Left cardiac atrium (tissue), 4 donors: ENCODE data around the gene CHTOP. TPM values are rescaled to one million over a fixed set of nuclear protein-coding genes. Genes with fewer than 3 reads are reported as not detected.
A peak's percentile ranks its signal among the peaks of the same experiment; 100 is the strongest.
"Not testable (repeated sequence)": the region's sequence is repeated elsewhere in the genome, so short reads cannot be mapped to it uniquely, and the experiment has no call there.

ENCODE experiments used
- ATAC-seq, 2 donors: fragments of 200-7000 bp; cut with Tn5 transposase; one replicate each; pipeline ENCODE4 v1.9.1; 2020; ENCODE audit warnings: mild to moderate bottlenecking in 2 of 2, moderate library complexity in 2 of 2
- DNase-seq: peaks from one replicate; pipeline ENCODE4 v3.0.0-alpha.2; 2020
- intact Hi-C, 2 donors: fragments of 100-400 bp; cut with DNase I; formaldehyde crosslinking; loops; one replicate each; pipeline versions ENCODE4 v1.14.1 to v1.15.1; 2022 to 2023
- total RNA-seq, 2 donors: library from RNA; stranded (reverse); fragmentation: NEBNext Ultra II Directional; extraction: Animal tissue kit (Norgen Biotek cat#: 25700); gene quantifications; one replicate each; pipeline ENCODE4 v1.2.1, GENCODE V29; 2021
- donor health status: DM: no; HTN: yes; CAD: no.
- donor health status: DM: no; HTN: yes; CAD: no; lungs with severe emphysema.
- donor health status: DM: yes; HTN: yes; CAD: no.
- donor health status: Dilated cardiomyopathy.

CHTOP gene
- total RNA-seq, 2 donors from 2014 or later = 60.1 to 61.9 TPM

- ATAC-seq = peak in 1 of 2 donors; percentile 2
- no peak for DNase-seq
- intact Hi-C loops = no loop called here
Observed at GRCh38 chr1:153649137-153649862, 15.4 kb downstream of the CHTOP start.

GRCh38 chr1:153649863-153650235, 16.0 kb downstream of the CHTOP start:
- DNase-seq (no peak), ATAC-seq (peak; percentile 58 to 75)
- intact Hi-C loops = no loop called here

GRCh38 chr1:153651771-153652170, 17.9 kb downstream of the CHTOP start:
- ATAC-seq (no peak), DNase-seq (no peak)
- intact Hi-C loops = no loop called here

GRCh38 chr1:153652805-153653500, 19.1 kb downstream of the CHTOP start:
- intact Hi-C loops = no loop called here
- no peak for DNase-seq
- peak in 1 of 2 donors; percentile 36 for ATAC-seq

GRCh38 chr1:153655333-153655732, 21.5 kb downstream of the CHTOP start:
- DNase-seq = no peak
- intact Hi-C loops = no loop called here
- ATAC-seq = no peak

- ATAC-seq (peak; percentile 98), DNase-seq (peak; percentile 94)
- intact Hi-C loops = no loop called here
Observed at GRCh38 chr1:153658400-153659174, 24.7 kb downstream of the CHTOP start, which contains the start of gene SNAPIN. Gene SNAPIN (plus strand): TSS chr1:153658703. CDS start chr1:153658744, 41 bp downstream.

GRCh38 chr1:153659175-153659534, 25.3 kb downstream of the CHTOP start:
- intact Hi-C loops = no loop called here
- DNase-seq = no peak
- no peak for ATAC-seq

- intact Hi-C loops = loop anchor here in 1 of 2 donors (10.0 kb wide), 1 partner anchor 85 kb away; no protein-coding TSS in a partner anchor
- DNase-seq (no peak), ATAC-seq (no peak)
Observed at GRCh38 chr1:153659656-153660055, 25.8 kb downstream of the CHTOP start.

GRCh38 chr1:153661111-153661708, 27.3 kb downstream of the CHTOP start:
- no peak for DNase-seq
- intact Hi-C loops = loop anchor here in 1 of 2 donors (10.0 kb wide), 1 partner anchor 86 kb away; no protein-coding TSS in a partner anchor
- ATAC-seq = no peak

- ATAC-seq = no peak
- intact Hi-C loops = loop anchor here in 1 of 2 donors (10.0 kb wide), 1 partner anchor 87 kb away; no protein-coding TSS in a partner anchor
- no peak for DNase-seq
Observed at GRCh38 chr1:153662269-153662668, 28.4 kb downstream of the CHTOP start.

GRCh38 chr1:153663211-153663610, 29.3 kb downstream of the CHTOP start:
- intact Hi-C loops = loop anchor here in 1 of 2 donors (10.0 kb wide), 1 partner anchor 88 kb away; no protein-coding TSS in a partner anchor
- ATAC-seq (no peak), DNase-seq (no peak)

- intact Hi-C loops = loop anchor here in 1 of 2 donors (10.0 kb wide), 1 partner anchor 93 kb away; no protein-coding TSS in a partner anchor
- DNase-seq = no peak
- ATAC-seq = no peak
Observed at GRCh38 chr1:153667439-153667838, 33.6 kb downstream of the CHTOP start.

- not testable (repeated sequence) for DNase-seq
- intact Hi-C loops = loop anchor here in 1 of 2 donors (10.0 kb wide), 1 partner anchor 94 kb away; no protein-coding TSS in a partner anchor
Observed at GRCh38 chr1:153668672-153669071, 34.8 kb downstream of the CHTOP start.

GRCh38 chr1:153669606-153670005, 35.7 kb downstream of the CHTOP start:
- DNase-seq = no peak
- ATAC-seq = no peak
- intact Hi-C loops = loop anchor here (10.0 kb wide), 2 partner anchors 95 to 315 kb away; partner anchors contain the start of gene RAB13 (in 1 of the 2)

More at GRCh38 chr1:153668672-153669071, 34.8 kb downstream of the CHTOP start:
- ATAC-seq = not testable (repeated sequence)

GRCh38 chr1:153670257-153670858, 36.5 kb downstream of the CHTOP start:
- peak; percentile 7 to 21 for ATAC-seq
- DNase-seq = peak; percentile 38
- intact Hi-C loops = loop anchor here in 1 of 2 donors (10.0 kb wide), 1 partner anchor 314 kb away; the partner anchor contains the start of gene RAB13

GRCh38 chr1:153670859-153671627, 37.2 kb downstream of the CHTOP start, which contains the start of gene ILF2:
Gene ILF2 (minus strand): TSS chr1:153670993. CDS start chr1:153670922, 71 bp downstream.
- ATAC-seq (peak; percentile 96 to 97), DNase-seq (peak; percentile 97)
- intact Hi-C loops = loop anchor here in 1 of 2 donors (10.0 kb wide), 1 partner anchor 314 kb away; the partner anchor contains the start of gene RAB13
